IMR-90 (cell line): ENCODE data around the gene CST9. TPM values are rescaled to one million over a fixed set of nuclear protein-coding genes. Genes with fewer than 3 reads are reported as not detected.

ENCODE experiments used
- ATAC-seq: fragments of 200-7000 bp; cut with Tn5 transposase; 2 replicates; pipeline ENCODE4 v1.9.1; 2020; ENCODE audit warnings: low read depth, mild to moderate bottlenecking, moderate library complexity
- BruUV-seq: library from RNA; stranded (reverse); fragments of 400-500 nt; replicated peaks from 2 replicates; lab custom pipeline; 2021; lab: Mats Ljungman, UMichigan
- CTCF ChIA-PET: fragments of 300-600 bp; formaldehyde crosslinking; extraction: SDS; loops from one replicate; lab custom pipeline; 2021; ENCODE audit warnings: antibody characterized with exemption; lab: Yijun Ruan, JAX
- POLR2A ChIA-PET: fragments of 300-600 bp; sonication (Branson Sonifier 250); formaldehyde crosslinking; loops from one replicate; lab custom pipeline; 2022; ENCODE audit warnings: antibody characterized with exemption; ENCODE audit not compliant: unreplicated experiment; lab: Charles Lee
- DNase-seq: peaks from one replicate; pipeline ENCODE4 v3.0.0; 2013
- H2AFZ ChIP-seq: replicated peaks from 2 replicates; pipeline ENCODE3; 2013; ENCODE audit warnings: low read length, mild to moderate bottlenecking; ENCODE audit not compliant: poor library complexity
- H2AK5ac ChIP-seq: 2 replicates; pipeline ENCODE4 v1.6.1; 2013; ENCODE audit warnings: low read depth, low read length, inconsistent platforms
- H2AK9ac ChIP-seq: replicated peaks from 2 replicates; pipeline ENCODE3; 2013; ENCODE audit warnings: mild to moderate bottlenecking, low read depth, low read length, moderate library complexity; ENCODE audit not compliant: poor library complexity
- H2BK120ac ChIP-seq: 2 replicates; pipeline ENCODE4 v1.6.1; 2013; ENCODE audit warnings: low read depth, low read length, inconsistent platforms
- H2BK15ac ChIP-seq: 3 replicates; pipeline ENCODE4 v1.6.1; 2013; ENCODE audit warnings: low read depth, low read length, inconsistent platforms
- H2BK20ac ChIP-seq: 2 replicates; pipeline ENCODE4 v1.6.1; 2013; ENCODE audit warnings: low read depth, mild to moderate bottlenecking, inconsistent platforms, low read length, moderate library complexity
- H2BK5ac ChIP-seq: 2 replicates; pipeline ENCODE4 v1.6.1; 2013; ENCODE audit warnings: mild to moderate bottlenecking, low read depth, low read length, inconsistent platforms; ENCODE audit not compliant: poor library complexity, severe bottlenecking
- H3K14ac ChIP-seq: replicated peaks from 2 replicates; pipeline ENCODE4 v1.6.1; 2013; ENCODE audit warnings: low read depth, low read length, inconsistent platforms
- H3K18ac ChIP-seq: 2 replicates; pipeline ENCODE4 v1.6.1; 2013; ENCODE audit warnings: low read depth, low read length, control low read depth
- H3K23ac ChIP-seq: 2 replicates; pipeline ENCODE4 v1.6.1; 2013; ENCODE audit warnings: low read depth, low read length, inconsistent platforms
- H3K27ac ChIP-seq: 2 replicates; pipeline ENCODE4 v1.5.1; 2013; ENCODE audit warnings: mild to moderate bottlenecking, control low read depth, low read length; ENCODE audit not compliant: insufficient read depth
- H3K27me3 ChIP-seq: 2 replicates; pipeline ENCODE4 v1.6.1; 2013; ENCODE audit warnings: low read length; ENCODE audit not compliant: control insufficient read depth, insufficient read depth
- H3K36me3 ChIP-seq: 2 replicates; pipeline ENCODE4 v1.6.1; 2013; ENCODE audit warnings: low read length, mixed read lengths; ENCODE audit not compliant: control insufficient read depth, insufficient read depth
- H3K4ac ChIP-seq: 2 replicates; pipeline ENCODE4 v1.6.1; 2013; ENCODE audit warnings: low read depth, low read length, inconsistent platforms
- H3K4me1 ChIP-seq: 2 replicates; pipeline ENCODE4 v1.6.1; 2013; ENCODE audit warnings: low read length, mixed read lengths; ENCODE audit not compliant: control insufficient read depth, insufficient read depth
- H3K4me2 ChIP-seq: 2 replicates; pipeline ENCODE4 v1.6.1; 2013; ENCODE audit warnings: low read depth, mild to moderate bottlenecking, control low read depth, low read length, moderate library complexity
- H3K4me3 ChIP-seq: 2 replicates; pipeline ENCODE4 v1.5.1; 2013; ENCODE audit warnings: low read depth, mild to moderate bottlenecking, control low read depth, low read length, moderate library complexity; ENCODE audit not compliant: insufficient read depth
- H3K56ac ChIP-seq: 2 replicates; pipeline ENCODE4 v1.6.1; 2013; ENCODE audit warnings: low read length, inconsistent platforms; ENCODE audit not compliant: insufficient read depth; ENCODE audit errors: extremely low read depth
- H3K79me1 ChIP-seq, 2 experiments: 2 replicates each; pipeline ENCODE4 v1.6.1; 2013; ENCODE audit warnings: low read length in 2 of 2, inconsistent platforms in 1 of 2, low read depth in 1 of 2
- H3K9ac ChIP-seq: 2 replicates; pipeline ENCODE4 v1.6.1; 2013; ENCODE audit warnings: low read depth, low read length, control low read depth
- H3K9me1 ChIP-seq: 2 replicates; pipeline ENCODE4 v1.6.1; 2013; ENCODE audit warnings: low read length, inconsistent platforms; ENCODE audit not compliant: insufficient read depth
- H3K9me3 ChIP-seq: 2 replicates; pipeline ENCODE4 v1.6.1; 2013; ENCODE audit warnings: low read length; ENCODE audit not compliant: control insufficient read depth, insufficient read depth
- H4K20me1 ChIP-seq: 2 replicates; pipeline ENCODE4 v1.6.1; 2013; ENCODE audit warnings: low read length, inconsistent platforms; ENCODE audit not compliant: insufficient read depth
- H4K5ac ChIP-seq: 2 replicates; pipeline ENCODE4 v1.6.1; 2013; ENCODE audit warnings: mild to moderate bottlenecking, low read depth, low read length, control low read depth
- H4K8ac ChIP-seq, 2 experiments: 2 replicates each; pipeline ENCODE4 v1.6.1; 2013; ENCODE audit warnings: low read depth in 2 of 2, low read length in 2 of 2, control low read depth in 1 of 2, inconsistent platforms in 1 of 2
- H4K91ac ChIP-seq: 2 replicates; pipeline ENCODE4 v1.6.1; 2013; ENCODE audit warnings: low read depth, low read length, inconsistent platforms; ENCODE audit not compliant: insufficient read depth
- BHLHE40 ChIP-seq: fragments of 150-350 bp; IDR thresholded peaks from 2 replicates; pipeline ENCODE4 v1.6.1; 2016; ENCODE audit warnings: mild to moderate bottlenecking, low read depth, low read length
- CEBPB ChIP-seq: IDR thresholded peaks from 2 replicates; pipeline ENCODE4 v1.6.1; 2012; ENCODE audit warnings: low read depth, low read length, improper control_type of control experiment
- CHD1 ChIP-seq: IDR thresholded peaks from 2 replicates; pipeline ENCODE4 v1.6.1; 2012; ENCODE audit warnings: low read depth, low read length, improper control_type of control experiment
- CTCF ChIP-seq: conservative IDR thresholded peaks from 2 replicates; pipeline ENCODE4 v1.5.1; 2012; ENCODE audit warnings: mild to moderate bottlenecking, low read depth, low read length, improper control_type of control experiment
- FOS ChIP-seq: fragments of 150-350 bp; IDR thresholded peaks from 2 replicates; pipeline ENCODE4 v1.6.1; 2016; ENCODE audit warnings: low read depth, low read length
- MAFK ChIP-seq: IDR thresholded peaks from 2 replicates; pipeline ENCODE4 v1.6.1; 2012; ENCODE audit warnings: low read depth, low read length, improper control_type of control experiment
- MAZ ChIP-seq: IDR thresholded peaks from 2 replicates; pipeline ENCODE4 v1.6.1; 2012; ENCODE audit warnings: low read depth, mild to moderate bottlenecking, low read length, improper control_type of control experiment, moderate library complexity, borderline replicate concordance
- MXI1 ChIP-seq: IDR thresholded peaks from 2 replicates; pipeline ENCODE4 v1.6.1; 2012; ENCODE audit warnings: low read depth, mild to moderate bottlenecking, low read length, moderate library complexity, borderline replicate concordance
- NFE2L2 ChIP-seq: fragments of 150-350 bp; IDR thresholded peaks from 2 replicates; pipeline ENCODE4 v1.6.1; 2016; ENCODE audit warnings: low read depth, mild to moderate bottlenecking, low read length
- POLR2A ChIP-seq: IDR thresholded peaks from 2 replicates; pipeline ENCODE4 v1.6.1; 2012; ENCODE audit warnings: mild to moderate bottlenecking, low read depth, low read length
- RAD21 ChIP-seq: IDR thresholded peaks from 2 replicates; pipeline ENCODE4 v1.6.1; 2012; ENCODE audit warnings: low read length, improper control_type of control experiment
- RCOR1 ChIP-seq: IDR thresholded peaks from 2 replicates; pipeline ENCODE4 v1.6.1; 2012; ENCODE audit warnings: mild to moderate bottlenecking, low read length, improper control_type of control experiment; ENCODE audit not compliant: insufficient replicate concordance
- RFX5 ChIP-seq: IDR thresholded peaks from 2 replicates; pipeline ENCODE4 v1.8.0; 2012; ENCODE audit warnings: low read depth, mild to moderate bottlenecking, low read length, moderate library complexity
- SMC3 ChIP-seq: fragments of 150-350 bp; IDR thresholded peaks from 2 replicates; pipeline ENCODE4 v1.6.1; 2016; ENCODE audit warnings: low read depth, mild to moderate bottlenecking, antibody characterized with exemption, low read length, moderate library complexity
- USF2 ChIP-seq: fragments of 150-350 bp; IDR thresholded peaks from 2 replicates; pipeline ENCODE4 v1.6.1; 2017; ENCODE audit warnings: mild to moderate bottlenecking, antibody characterized with exemption, low read length, low read depth
- WGBS, 2 experiments: methylation state at CpG; one replicate each; pipeline versions ENCODE4 v1.1.5 to v1.1.7; 2013; ENCODE audit warnings: missing lambda C conversion rate in 2 of 2; ENCODE audit not compliant: insufficient read length in 1 of 2; ENCODE audit errors: extremely low coverage in 2 of 2; 5-methylcytosine and 5-hydroxymethylcytosine counted together
- dilution Hi-C: fragments of 300-500 bp; cut with HindIII; formaldehyde crosslinking; loops from one replicate; pipeline ENCODE4 v1.14.3; 2018; ENCODE audit warnings: low sequenced_read_pairs; ENCODE audit not compliant: unreplicated experiment
- in situ Hi-C: fragments of 300-500 bp; cut with MboI; formaldehyde crosslinking; loops from 3 replicates; pipeline ENCODE4 v1.14.3; 2019; ENCODE audit warnings: low sequenced_read_pairs, inconsistent platforms, mixed read lengths
- intact Hi-C: fragments of 100-400 bp; cut with micrococcal nuclease; formaldehyde crosslinking; loops from 2 replicates; pipeline ENCODE4 v1.10.0; 2022
- polyA plus RNA-seq, 3 experiments: library from polyadenylated mRNA; depleted of rRNA; stranded (reverse); fragments of >200 nt; gene quantifications; 2 replicates each; pipeline ENCODE4 v1.2.3, GENCODE V29; 2012; ENCODE audit warnings: low replicate concordance in 1 of 3
- total RNA-seq: library from RNA; depleted of rRNA; stranded (reverse); fragments of >200 nt; gene quantifications from 2 replicates; pipeline ENCODE4 v1.2.3, GENCODE V29; 2012
- TF ChIP-seq, protein P1 (sequence below): fragments of 150-350 bp; IDR thresholded peaks from 2 replicates; pipeline ENCODE4 v1.6.1; 2016; ENCODE audit warnings: low read depth, mild to moderate bottlenecking, low read length, moderate library complexity, borderline replicate concordance

CST9 gene
- total and polyA plus RNA-seq, 2 of the 4 experiments (the other 2 are of a cell fraction): not detected

DNA sequence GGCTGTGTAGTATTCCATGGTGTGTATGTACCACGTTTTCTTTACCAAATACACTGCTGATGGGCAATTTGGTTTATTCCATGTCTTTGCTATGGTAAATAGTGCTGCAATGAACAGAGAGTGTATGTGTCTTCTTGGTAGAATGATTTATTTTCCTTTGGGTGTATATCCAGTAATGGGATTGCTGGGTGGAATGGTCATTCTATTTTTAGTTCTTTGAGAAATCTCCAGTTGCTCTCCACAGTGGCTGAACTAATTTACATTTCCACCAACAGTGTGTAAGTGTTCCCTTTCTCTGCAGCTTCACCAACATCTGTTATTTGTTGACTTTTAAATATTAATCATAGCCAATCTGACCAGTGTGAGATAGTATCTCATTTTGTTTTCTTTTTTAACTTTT lies 51.3 kb downstream of the CST9 start:
- H2BK20ac ChIP-seq: no peak overlapping the region
- H3K9me3 ChIP-seq: no peaks in the 10 kb centered on the region
- no CpG with 5 or more reads among the region's 1 CpG for WGBS, 2 experiments
- no peak overlapping the region for H2BK120ac ChIP-seq
- H3K79me1 ChIP-seq: no peaks in the 10 kb centered on the region
- ChIA-PET POLR2A (no interaction called here), CTCF (no interaction called here)
- TF ChIP-seq NFE2L2: no peak
- TF ChIP-seq FOS: no peak
- TF ChIP-seq MXI1: no peak
- TF ChIP-seq CEBPB: no peak
- TF ChIP-seq POLR2A: no peak
- no peak for TF ChIP-seq MAZ
- TF ChIP-seq CHD1: no peak
- no peak for TF ChIP-seq RFX5
- TF ChIP-seq RAD21: no peak
- no peak for TF ChIP-seq USF2
- TF ChIP-seq MAFK: no peak
- TF ChIP-seq RCOR1: no peak
- TF ChIP-seq BHLHE40: no peak
- no peak for TF ChIP-seq CTCF
- TF ChIP-seq, protein P1, sequence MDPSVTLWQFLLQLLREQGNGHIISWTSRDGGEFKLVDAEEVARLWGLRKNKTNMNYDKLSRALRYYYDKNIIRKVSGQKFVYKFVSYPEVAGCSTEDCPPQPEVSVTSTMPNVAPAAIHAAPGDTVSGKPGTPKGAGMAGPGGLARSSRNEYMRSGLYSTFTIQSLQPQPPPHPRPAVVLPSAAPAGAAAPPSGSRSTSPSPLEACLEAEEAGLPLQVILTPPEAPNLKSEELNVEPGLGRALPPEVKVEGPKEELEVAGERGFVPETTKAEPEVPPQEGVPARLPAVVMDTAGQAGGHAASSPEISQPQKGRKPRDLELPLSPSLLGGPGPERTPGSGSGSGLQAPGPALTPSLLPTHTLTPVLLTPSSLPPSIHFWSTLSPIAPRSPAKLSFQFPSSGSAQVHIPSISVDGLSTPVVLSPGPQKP: no peak
- TF ChIP-seq SMC3: no peak
- no peak overlapping the region for H3K4ac ChIP-seq
- no peak overlapping the region for H3K4me3 ChIP-seq
- H3K9me1 ChIP-seq: no peaks in the 10 kb centered on the region
- H3K9ac ChIP-seq: no peak overlapping the region
- H3K18ac ChIP-seq: no peak overlapping the region
- H3K36me3 ChIP-seq: no peaks in the 10 kb centered on the region
- no TSS peak for BruUV-seq
- no peak overlapping the region for H2AK5ac ChIP-seq
- intact Hi-C loops (no loop called here), in situ Hi-C loops (no loop called here), dilution Hi-C loops (no loop called here)
- H4K5ac ChIP-seq: no peak overlapping the region
- ATAC-seq (no peak), DNase-seq (no peak)
- H4K91ac ChIP-seq: no peak overlapping the region
- no peak overlapping the region for H2AFZ ChIP-seq
- H3K4me1 ChIP-seq: no peaks in the 10 kb centered on the region
- no peak overlapping the region for H4K8ac ChIP-seq
- no peak overlapping the region for H2BK5ac ChIP-seq
- no peak overlapping the region for H2BK15ac ChIP-seq
- H3K27me3 ChIP-seq: no peaks in the 10 kb centered on the region
- H2AK9ac ChIP-seq: no peak overlapping the region
- no peak overlapping the region for H3K4me2 ChIP-seq
- H4K20me1 ChIP-seq: no peaks in the 10 kb centered on the region
- H3K14ac ChIP-seq: no peak overlapping the region
- no peak overlapping the region for H3K23ac ChIP-seq
- no peak overlapping the region for H3K56ac ChIP-seq
- no peak overlapping the region for H3K27ac ChIP-seq
